DMS79 treated with DMSO at 0.1 percent for 48 hours (cell line): ENCODE data around the gene HAPLN1.

ENCODE experiments used
- DNase-seq: peaks from one replicate; lab custom pipeline; 2025; lab: John Stamatoyannopoulos, UW

The HAPLN1 gene

GRCh38 chr5:83718195-83718825 is 2.3 kb downstream of the HAPLN1 start:
- DNase-seq, result no peak

- DNase-seq, result no peak
Measured at GRCh38 chr5:83715236-83716065, 5.2 kb downstream of the HAPLN1 start.

GRCh38 chr5:83714810-83715209 is 5.8 kb downstream of the HAPLN1 start:
- DNase-seq, result no peak

- DNase-seq, result no peak
Measured at GRCh38 chr5:83711982-83712601, 8.6 kb downstream of the HAPLN1 start.

GRCh38 chr5:83709973-83710372 is 10.7 kb downstream of the HAPLN1 start:
- no peak for DNase-seq

- no peak for DNase-seq
Measured at GRCh38 chr5:83708170-83708569, 12.5 kb downstream of the HAPLN1 start.

- no peak for DNase-seq
Measured at GRCh38 chr5:83703059-83703458, 17.6 kb downstream of the HAPLN1 start.

GRCh38 chr5:83701886-83702285 is 18.8 kb downstream of the HAPLN1 start:
- no peak for DNase-seq

GRCh38 chr5:83689881-83690280 is 30.8 kb downstream of the HAPLN1 start:
- DNase-seq, result no peak

- DNase-seq, result no peak
Measured at GRCh38 chr5:83688281-83688680, 32.4 kb downstream of the HAPLN1 start.

GRCh38 chr5:83687124-83687619 is 33.5 kb downstream of the HAPLN1 start:
- no peak for DNase-seq

- DNase-seq, result no peak
Measured at GRCh38 chr5:83686251-83686650, 34.4 kb downstream of the HAPLN1 start.

- DNase-seq, result no peak
Measured at GRCh38 chr5:83683836-83684235, 36.8 kb downstream of the HAPLN1 start.

GRCh38 chr5:83672646-83673045 is 48.0 kb downstream of the HAPLN1 start:
- no peak for DNase-seq

GRCh38 chr5:83672158-83672557 is 48.5 kb downstream of the HAPLN1 start:
- no peak for DNase-seq

- no peak for DNase-seq
Measured at GRCh38 chr5:83665631-83666030, 55.0 kb downstream of the HAPLN1 start.

GRCh38 chr5:83662558-83662957 is 58.1 kb downstream of the HAPLN1 start:
- DNase-seq, result no peak

- DNase-seq, result no peak
Measured at GRCh38 chr5:83657807-83658525, 62.7 kb downstream of the HAPLN1 start.

GRCh38 chr5:83654427-83654994 is 66.1 kb downstream of the HAPLN1 start:
- DNase-seq, result no peak

GRCh38 chr5:83653669-83654068 is 67.0 kb downstream of the HAPLN1 start:
- DNase-seq, result no peak

- no peak for DNase-seq
Measured at GRCh38 chr5:83645936-83646335, 74.7 kb downstream of the HAPLN1 start.

GRCh38 chr5:83644301-83644700 is 76.4 kb downstream of the HAPLN1 start:
- DNase-seq, result no peak
